ENCODE results near the gene ALDH1A2.

The ALDH1A2 gene

DNA sequence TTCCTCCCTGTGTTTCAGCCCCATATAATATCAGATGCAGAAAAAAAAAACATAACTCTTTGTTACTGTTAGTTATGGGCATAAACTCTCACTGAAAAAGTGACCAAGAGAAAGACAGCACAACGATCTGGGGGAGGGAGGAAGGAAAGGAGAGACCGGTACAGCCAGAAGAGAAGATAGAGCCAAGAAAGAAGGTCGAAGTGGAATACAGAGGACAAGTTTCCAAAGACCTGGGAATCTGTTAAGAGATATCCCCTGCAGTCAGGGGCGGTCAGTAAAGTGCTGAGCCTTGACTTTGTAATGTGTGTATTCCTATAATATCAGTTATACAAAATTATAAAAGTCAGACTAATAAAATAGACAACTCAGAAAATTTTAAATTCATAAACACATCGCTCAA lies 3.3 kb downstream of the ALDH1A2 start:
- no peaks in the 10 kb centered on the region for H3K36me3 ChIP-seq
- intact Hi-C loops (cut with DNase I; ENCODE audit: low total_unique reads): loop anchor here (10.0 kb wide), 1 partner anchor 397 kb away; no protein-coding TSS in a partner anchor
- peaks cover 0 to 18% (median 14%) of the 10 kb centered on the region in 4 donors for H3K4me1 ChIP-seq
- H3K27ac ChIP-seq: no peak overlapping the region
- H3K4me3 ChIP-seq: no peak overlapping the region
- TF ChIP-seq, protein P1, sequence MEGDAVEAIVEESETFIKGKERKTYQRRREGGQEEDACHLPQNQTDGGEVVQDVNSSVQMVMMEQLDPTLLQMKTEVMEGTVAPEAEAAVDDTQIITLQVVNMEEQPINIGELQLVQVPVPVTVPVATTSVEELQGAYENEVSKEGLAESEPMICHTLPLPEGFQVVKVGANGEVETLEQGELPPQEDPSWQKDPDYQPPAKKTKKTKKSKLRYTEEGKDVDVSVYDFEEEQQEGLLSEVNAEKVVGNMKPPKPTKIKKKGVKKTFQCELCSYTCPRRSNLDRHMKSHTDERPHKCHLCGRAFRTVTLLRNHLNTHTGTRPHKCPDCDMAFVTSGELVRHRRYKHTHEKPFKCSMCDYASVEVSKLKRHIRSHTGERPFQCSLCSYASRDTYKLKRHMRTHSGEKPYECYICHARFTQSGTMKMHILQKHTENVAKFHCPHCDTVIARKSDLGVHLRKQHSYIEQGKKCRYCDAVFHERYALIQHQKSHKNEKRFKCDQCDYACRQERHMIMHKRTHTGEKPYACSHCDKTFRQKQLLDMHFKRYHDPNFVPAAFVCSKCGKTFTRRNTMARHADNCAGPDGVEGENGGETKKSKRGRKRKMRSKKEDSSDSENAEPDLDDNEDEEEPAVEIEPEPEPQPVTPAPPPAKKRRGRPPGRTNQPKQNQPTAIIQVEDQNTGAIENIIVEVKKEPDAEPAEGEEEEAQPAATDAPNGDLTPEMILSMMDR (IDR thresholded peaks at IDR 0.05): no peak
- H3K27me3 ChIP-seq: peaks cover 4 to 48% of the 10 kb centered on the region in 2 donors
- no peak for DNase-seq
- H3K9me3 ChIP-seq: no peaks in the 10 kb centered on the region

DNA sequence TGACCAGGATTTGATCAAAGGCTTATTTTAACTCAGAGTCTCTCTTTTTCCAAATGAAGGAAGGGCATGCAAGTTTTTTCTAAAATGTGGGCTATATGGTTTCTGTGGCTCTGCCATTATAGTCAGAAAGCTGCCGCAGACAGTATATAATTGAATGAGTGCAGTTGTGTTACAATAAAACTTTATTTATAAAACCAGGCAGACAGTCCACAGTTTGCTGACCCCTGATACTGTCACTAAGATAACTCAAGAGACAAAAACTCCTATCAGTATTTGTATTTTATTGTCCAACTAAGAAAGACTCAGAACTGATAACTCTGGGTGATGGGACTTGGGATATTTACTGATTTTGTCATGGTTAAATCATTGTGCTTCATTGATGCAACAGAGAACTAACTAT lies 4.9 kb downstream of the ALDH1A2 start:
- TF ChIP-seq, protein P1 (IDR thresholded peaks at IDR 0.05): no peak
- H3K4me3 ChIP-seq: no peak overlapping the region
- no peak for DNase-seq
- intact Hi-C loops (cut with DNase I; ENCODE audit: low total_unique reads): loop anchor here (10.0 kb wide), 1 partner anchor 396 kb away; no protein-coding TSS in a partner anchor
- no peaks in the 10 kb centered on the region for H3K36me3 ChIP-seq
- H3K4me1 ChIP-seq: peaks cover 0 to 8% (median 6%) of the 10 kb centered on the region in 4 donors
- no peaks in the 10 kb centered on the region for H3K9me3 ChIP-seq
- peaks cover 0 to 32% of the 10 kb centered on the region in 2 donors for H3K27me3 ChIP-seq
- no peak overlapping the region for H3K27ac ChIP-seq

DNA sequence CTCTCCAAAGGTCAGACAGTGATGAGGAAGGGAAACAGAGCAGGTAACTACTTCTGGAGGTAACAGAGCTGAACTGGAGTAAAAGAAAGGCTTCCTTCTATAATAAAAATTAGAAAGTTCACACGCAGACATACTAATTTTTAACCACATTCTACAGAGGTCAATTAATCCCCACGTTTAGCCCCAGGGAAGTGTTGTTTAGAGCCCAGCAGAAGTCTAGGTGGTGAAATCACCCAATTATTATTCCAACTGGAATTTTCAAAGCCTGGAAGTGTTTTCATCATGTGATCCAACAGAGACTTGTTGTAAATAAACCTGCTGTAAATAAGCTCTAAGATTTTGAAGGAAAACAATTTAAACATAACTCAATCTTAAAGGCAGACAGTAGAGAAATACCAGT lies 6.8 kb downstream of the ALDH1A2 start:
- no peak for DNase-seq
- H3K4me3 ChIP-seq: no peak overlapping the region

DNA sequence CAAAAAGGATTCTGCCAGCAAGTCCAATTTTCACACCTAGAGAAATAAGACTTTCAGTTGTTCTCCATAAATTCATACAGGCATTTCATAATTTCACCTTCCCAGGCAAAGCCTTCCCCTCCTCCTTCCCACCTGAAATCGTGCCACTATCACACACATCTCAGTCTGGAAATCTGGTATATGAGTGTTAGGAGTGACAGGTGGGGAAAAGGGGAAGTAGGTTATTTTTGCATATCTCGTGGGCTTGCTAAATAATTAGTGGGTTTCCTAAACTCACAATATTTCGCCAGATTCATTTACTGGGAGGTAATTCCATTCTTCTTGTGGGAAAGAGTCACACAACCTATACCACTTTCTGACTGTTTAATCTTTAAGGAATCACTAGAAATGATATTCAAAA lies 7.4 kb downstream of the ALDH1A2 start:
- TF ChIP-seq, protein P1 (IDR thresholded peaks at IDR 0.05): no peak
- Histone ChIP-seq H3K36me3 (no peaks in the 10 kb centered on the region), H3K27ac (no peak overlapping the region), H3K27me3 (peaks cover 0 to 16% of the 10 kb centered on the region in 2 donors), H3K4me3 (no peak overlapping the region), H3K4me1 (no peaks in the 10 kb centered on the region), H3K9me3 (no peaks in the 10 kb centered on the region)
- no peak for DNase-seq
- intact Hi-C loops (cut with DNase I; ENCODE audit: low total_unique reads): no loop called here

More for the DNA sequence above, 6.8 kb downstream of the ALDH1A2 start:
- no peak overlapping the region for H3K27ac ChIP-seq
- H3K27me3 ChIP-seq: peaks cover 0 to 20% of the 10 kb centered on the region in 2 donors
- no peaks in the 10 kb centered on the region for H3K9me3 ChIP-seq
- H3K36me3 ChIP-seq: no peaks in the 10 kb centered on the region
- no peaks in the 10 kb centered on the region for H3K4me1 ChIP-seq
- intact Hi-C loops (cut with DNase I; ENCODE audit: low total_unique reads): no loop called here
- TF ChIP-seq, protein P1 (IDR thresholded peaks at IDR 0.05): no peak

DNA sequence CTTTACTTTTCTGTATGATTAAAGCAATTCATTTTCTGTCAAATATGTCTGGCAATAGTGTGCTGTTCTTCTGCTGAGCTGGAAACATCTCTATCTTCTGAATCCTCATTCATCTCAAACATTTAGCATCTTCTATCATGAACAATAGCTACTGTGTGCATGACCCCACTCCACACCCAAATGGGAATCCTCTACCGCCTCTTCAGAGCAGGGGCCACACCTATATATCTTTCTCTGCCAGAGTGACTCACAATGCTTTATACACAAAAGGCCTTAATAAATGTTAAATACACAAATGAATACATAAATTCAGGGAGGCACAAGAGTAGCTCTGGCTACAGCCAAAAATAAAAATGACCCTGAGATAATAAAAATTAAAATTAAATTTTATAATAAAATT lies 8.0 kb downstream of the ALDH1A2 start:
- DNase-seq: no peak
- H3K9me3 ChIP-seq: no peaks in the 10 kb centered on the region
- no peak overlapping the region for H3K4me3 ChIP-seq
- H3K27me3 ChIP-seq: peaks cover 0 to 16% of the 10 kb centered on the region in 2 donors
- H3K4me1 ChIP-seq: no peaks in the 10 kb centered on the region
- intact Hi-C loops (cut with DNase I; ENCODE audit: low total_unique reads): no loop called here
- H3K36me3 ChIP-seq: no peaks in the 10 kb centered on the region
- TF ChIP-seq, protein P1 (IDR thresholded peaks at IDR 0.05): no peak
- no peak overlapping the region for H3K27ac ChIP-seq

DNA sequence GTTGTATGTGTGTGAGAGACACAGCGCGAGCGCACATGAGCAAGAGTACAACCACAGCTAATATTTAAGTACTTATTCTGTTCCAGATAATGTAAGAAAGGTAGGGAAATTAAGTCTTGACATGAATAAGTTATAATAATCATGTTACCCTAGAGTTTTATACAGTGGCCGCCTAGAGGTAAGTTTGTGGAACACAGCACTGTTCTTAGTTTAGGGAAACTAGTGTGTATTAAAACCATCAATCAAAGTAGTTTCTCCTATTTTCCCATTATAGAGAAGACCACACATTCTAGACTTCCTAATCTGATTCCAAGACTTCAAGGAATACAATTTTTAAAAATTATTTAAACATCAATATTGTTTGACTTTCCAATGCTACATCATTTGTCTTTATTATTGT lies 9.5 kb downstream of the ALDH1A2 start:
- H3K36me3 ChIP-seq: no peaks in the 10 kb centered on the region
- no peak overlapping the region for H3K4me3 ChIP-seq
- TF ChIP-seq, protein P1 (IDR thresholded peaks at IDR 0.05): no peak
- H3K4me1 ChIP-seq: no peaks in the 10 kb centered on the region
- DNase-seq: no peak
- peaks cover 0 to 10% of the 10 kb centered on the region in 2 donors for H3K27me3 ChIP-seq
- no peaks in the 10 kb centered on the region for H3K9me3 ChIP-seq
- intact Hi-C loops (cut with DNase I; ENCODE audit: low total_unique reads): no loop called here
- H3K27ac ChIP-seq: no peak overlapping the region

Data from tibial artery (tissue), 4 donors.